Brain microvascular endothelial cell (primary cell): ENCODE data around the gene COMMD10.

Experiments used
- DNase-seq: peaks from one replicate; pipeline ENCODE4 v3.0.0-alpha.2; 2020
- H3K27ac ChIP-seq: fragments of 250-450 bp; sonication (Bioruptor Pico); 2 replicates; pipeline ENCODE4 v1.5.1; 2020; ENCODE audit warnings: mild to moderate bottlenecking, moderate library complexity
- H3K27me3 ChIP-seq: fragments of 250-450 bp; sonication (Bioruptor Pico); replicated peaks from 2 replicates; pipeline ENCODE4 v1.5.1; 2020; ENCODE audit warnings: mild to moderate bottlenecking
- H3K36me3 ChIP-seq: fragments of 250-450 bp; sonication (Bioruptor Pico); replicated peaks from 2 replicates; pipeline ENCODE4 v1.5.1; 2020; ENCODE audit warnings: mild to moderate bottlenecking
- H3K4me3 ChIP-seq: 2 replicates; pipeline ENCODE4 v1.5.1; 2011; ENCODE audit warnings: low read depth, mild to moderate bottlenecking, control low read depth, low read length, moderate library complexity
- in situ Hi-C: cut with HindIII; loops from 2 replicates; pipeline ENCODE4 v1.10.0; 2017; ENCODE audit warnings: low sequenced_read_pairs, low pct_ligation_motif_present
- TF ChIP-seq, protein P1 (sequence below): IDR thresholded peaks from 2 replicates; pipeline ENCODE4 v1.5.1; 2011; ENCODE audit warnings: low read depth, mild to moderate bottlenecking, moderate library complexity, low read length, control low read depth, inconsistent platforms; ENCODE audit errors: missing control alignments

COMMD10 gene

DNA sequence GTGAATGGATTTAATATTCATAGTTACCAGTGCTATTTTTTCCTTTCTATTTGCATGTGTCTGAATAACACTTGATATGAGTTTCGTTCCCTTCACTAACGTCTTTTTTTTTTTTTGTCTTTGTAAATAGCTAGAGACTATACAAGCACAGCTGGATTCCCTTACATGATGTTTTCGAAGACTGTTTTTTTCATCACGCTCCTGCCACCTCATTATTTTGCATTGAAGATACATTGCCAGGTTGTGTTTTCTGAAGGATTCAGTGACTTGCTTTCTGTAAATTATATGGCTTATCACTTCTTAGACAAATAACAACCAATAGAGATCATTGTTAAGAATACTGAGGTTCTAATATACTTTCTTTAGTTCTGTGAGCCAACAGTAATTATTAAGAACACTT, 207.5 kb downstream of the COMMD10 start:
- no peak for DNase-seq
- H3K27me3 ChIP-seq: no peaks in the 10 kb centered on the region
- TF ChIP-seq, protein P1, sequence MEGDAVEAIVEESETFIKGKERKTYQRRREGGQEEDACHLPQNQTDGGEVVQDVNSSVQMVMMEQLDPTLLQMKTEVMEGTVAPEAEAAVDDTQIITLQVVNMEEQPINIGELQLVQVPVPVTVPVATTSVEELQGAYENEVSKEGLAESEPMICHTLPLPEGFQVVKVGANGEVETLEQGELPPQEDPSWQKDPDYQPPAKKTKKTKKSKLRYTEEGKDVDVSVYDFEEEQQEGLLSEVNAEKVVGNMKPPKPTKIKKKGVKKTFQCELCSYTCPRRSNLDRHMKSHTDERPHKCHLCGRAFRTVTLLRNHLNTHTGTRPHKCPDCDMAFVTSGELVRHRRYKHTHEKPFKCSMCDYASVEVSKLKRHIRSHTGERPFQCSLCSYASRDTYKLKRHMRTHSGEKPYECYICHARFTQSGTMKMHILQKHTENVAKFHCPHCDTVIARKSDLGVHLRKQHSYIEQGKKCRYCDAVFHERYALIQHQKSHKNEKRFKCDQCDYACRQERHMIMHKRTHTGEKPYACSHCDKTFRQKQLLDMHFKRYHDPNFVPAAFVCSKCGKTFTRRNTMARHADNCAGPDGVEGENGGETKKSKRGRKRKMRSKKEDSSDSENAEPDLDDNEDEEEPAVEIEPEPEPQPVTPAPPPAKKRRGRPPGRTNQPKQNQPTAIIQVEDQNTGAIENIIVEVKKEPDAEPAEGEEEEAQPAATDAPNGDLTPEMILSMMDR: no peak
- no peak overlapping the region for H3K4me3 ChIP-seq
- no peak overlapping the region for H3K27ac ChIP-seq
- in situ Hi-C loops: no loop called here
- H3K36me3 ChIP-seq: no peaks in the 10 kb centered on the region

DNA sequence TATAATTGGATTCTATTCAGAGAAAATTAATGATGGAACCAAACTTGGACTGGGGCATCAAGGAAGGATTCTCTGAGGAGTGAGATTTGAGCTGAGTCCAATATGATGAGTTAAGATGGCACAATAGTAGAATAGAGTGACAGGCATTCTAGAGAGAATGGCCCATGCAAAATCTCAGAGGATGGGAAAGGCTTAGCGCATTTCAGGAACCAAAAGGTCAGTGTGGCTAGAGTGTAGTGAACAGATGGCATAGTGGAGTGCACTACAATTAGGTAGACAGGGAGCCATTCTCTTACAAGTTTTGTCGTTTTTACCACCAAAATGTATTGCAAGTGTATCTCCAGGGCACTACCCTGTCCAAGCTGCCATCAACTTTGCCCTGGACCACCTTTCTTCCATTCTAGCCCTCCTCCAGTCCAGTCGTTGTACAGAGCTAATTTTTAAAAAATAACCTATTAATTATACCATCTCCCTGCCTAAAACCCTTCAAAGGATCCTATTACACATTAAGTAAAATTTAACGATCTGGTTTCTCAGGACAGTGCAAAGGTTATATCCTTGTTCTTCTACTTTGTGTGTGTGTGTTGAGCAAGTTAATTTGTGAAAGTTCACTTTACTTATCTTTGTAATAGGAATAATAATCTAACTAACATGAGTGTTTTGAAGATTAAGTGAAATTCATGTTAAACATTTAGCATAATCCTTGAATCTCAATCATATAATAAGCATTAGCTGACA, 211.7 kb downstream of the COMMD10 start:
- no peaks in the 10 kb centered on the region for H3K36me3 ChIP-seq
- no peak for DNase-seq
- no peak overlapping the region for H3K4me3 ChIP-seq
- H3K27ac ChIP-seq: no peak overlapping the region
- TF ChIP-seq, protein P1: no peak
- H3K27me3 ChIP-seq: no peaks in the 10 kb centered on the region
- in situ Hi-C loops: no loop called here

DNA sequence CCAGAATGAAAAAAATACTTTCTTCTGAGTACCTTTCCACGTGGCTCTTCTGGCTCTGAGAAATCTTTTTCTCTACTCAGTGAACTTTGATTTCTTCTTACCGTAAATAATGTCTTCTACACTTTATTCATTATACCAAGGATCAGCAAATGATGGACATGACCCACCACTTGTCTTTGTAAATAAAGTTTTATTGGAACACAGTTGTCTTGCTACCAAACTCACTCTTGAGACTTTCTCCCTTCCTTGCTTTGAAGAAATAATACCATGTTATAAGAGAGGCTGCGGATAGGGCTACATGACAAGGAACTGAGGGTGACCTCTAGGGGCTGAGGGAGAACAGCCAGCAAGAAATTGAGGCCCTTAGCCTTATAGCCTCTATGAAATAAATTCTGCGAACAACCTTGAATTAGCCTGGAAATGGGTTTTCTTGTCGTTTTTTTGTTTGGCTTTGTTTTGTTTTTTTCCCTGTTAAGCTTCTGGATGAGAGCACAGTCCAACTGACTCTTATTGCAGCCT, 212.5 kb downstream of the COMMD10 start:
- TF ChIP-seq, protein P1: no peak
- Histone ChIP-seq H3K4me3 (no peak overlapping the region), H3K36me3 (no peaks in the 10 kb centered on the region), H3K27ac (no peak overlapping the region), H3K27me3 (no peaks in the 10 kb centered on the region)
- in situ Hi-C loops: no loop called here
- no peak for DNase-seq

DNA sequence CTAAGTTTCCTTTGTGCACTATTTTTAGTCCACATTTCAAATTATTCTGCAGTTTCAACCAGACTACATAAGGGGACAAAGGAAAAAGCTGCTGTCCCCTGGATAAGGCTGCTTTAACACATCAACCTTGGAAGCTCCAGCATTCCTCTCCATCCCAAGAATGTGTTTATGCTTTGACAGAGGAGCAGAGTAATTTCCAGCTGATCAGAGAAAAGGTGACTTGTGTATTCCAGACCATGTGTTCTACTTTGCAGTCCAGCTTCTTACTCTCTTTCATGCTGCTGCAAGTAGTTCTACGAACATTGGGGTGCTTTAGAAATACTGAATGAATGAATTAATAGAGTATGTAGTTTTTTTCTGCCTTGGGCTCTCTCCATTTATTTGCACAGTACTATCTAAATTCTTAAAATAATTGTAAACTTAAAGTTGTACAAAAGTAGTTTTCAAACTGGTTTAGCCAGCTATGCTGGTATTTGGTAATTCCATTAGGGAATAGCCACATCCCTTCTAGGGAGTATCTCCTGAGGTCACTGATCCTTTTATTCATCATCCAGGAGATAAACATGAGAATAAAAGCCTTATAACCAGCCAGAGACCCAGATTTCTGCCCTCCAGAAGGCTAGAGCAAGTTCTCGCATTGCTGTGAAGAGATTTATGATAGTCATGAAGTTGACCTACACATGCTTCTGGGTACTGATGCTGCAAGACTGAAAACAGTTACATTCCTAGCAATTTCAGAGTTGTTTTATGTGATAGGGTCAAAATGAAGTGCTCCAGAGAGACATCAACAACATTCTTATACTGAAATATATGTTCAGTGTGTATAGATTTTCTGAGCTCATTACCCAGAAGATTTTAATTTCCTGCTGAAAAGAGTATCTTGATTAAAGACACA, 215.2 kb downstream of the COMMD10 start:
- no peak overlapping the region for H3K4me3 ChIP-seq
- TF ChIP-seq, protein P1: no peak
- no peaks in the 10 kb centered on the region for H3K36me3 ChIP-seq
- in situ Hi-C loops: no loop called here
- no peak for DNase-seq
- no peaks in the 10 kb centered on the region for H3K27me3 ChIP-seq
- H3K27ac ChIP-seq: no peak overlapping the region

DNA sequence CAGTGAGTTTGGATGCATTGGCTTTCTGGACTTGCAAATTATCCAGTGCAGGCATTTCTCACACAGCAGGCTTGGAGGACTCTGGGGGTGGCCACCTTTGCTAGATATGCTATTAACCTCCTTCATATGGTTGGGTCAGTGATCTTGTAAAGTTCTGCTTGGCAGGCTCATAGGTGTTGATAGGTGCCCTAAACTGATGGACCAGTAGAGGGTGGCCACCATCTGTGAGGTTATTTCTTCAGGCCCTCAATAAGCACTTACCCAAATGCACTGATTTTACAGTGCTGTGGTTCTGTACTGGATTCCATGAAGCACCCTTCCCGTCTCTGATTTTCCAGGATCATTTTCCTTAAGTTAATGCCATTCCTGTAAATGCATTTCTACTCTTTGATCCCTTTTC, 216.3 kb downstream of the COMMD10 start:
- in situ Hi-C loops: no loop called here
- H3K27me3 ChIP-seq: no peaks in the 10 kb centered on the region
- DNase-seq: no peak
- no peak overlapping the region for H3K4me3 ChIP-seq
- no peak overlapping the region for H3K27ac ChIP-seq
- TF ChIP-seq, protein P1: no peak
- H3K36me3 ChIP-seq: no peaks in the 10 kb centered on the region
